Cerebellar nuclear complex (tissue), 1 donor: ENCODE data around the gene SERBP1.
"Not testable (repeated sequence)": the region's sequence is repeated elsewhere in the genome, so short reads cannot be mapped to it uniquely, and the experiment has no call there.

Source experiments
- DNase-seq, 2 experiments: peaks; one replicate each; lab custom pipeline; 2025; lab: John Stamatoyannopoulos, UW

The SERBP1 gene

GRCh38 chr1:67430358-67431155, at the start of gene SERBP1:
TSS of gene SERBP1 (minus strand) at chr1:67430402. CDS start at chr1:67430300, 102 bp downstream.
- peak; percentile 74 to 86 for DNase-seq

GRCh38 chr1:67479146-67479891, 49.1 kb upstream of the SERBP1 start:
- DNase-seq, result no peak

GRCh38 chr1:67476906-67477305, 46.7 kb upstream of the SERBP1 start:
- no peak for DNase-seq

- no peak for DNase-seq
Measured at GRCh38 chr1:67476006-67476482, 45.8 kb upstream of the SERBP1 start.

- no peak for DNase-seq
Measured at GRCh38 chr1:67472056-67472455, 41.9 kb upstream of the SERBP1 start.

GRCh38 chr1:67469431-67469830, 39.2 kb upstream of the SERBP1 start:
- no peak for DNase-seq

GRCh38 chr1:67468066-67468718, 38.0 kb upstream of the SERBP1 start:
- no peak for DNase-seq

GRCh38 chr1:67465375-67465774, 35.2 kb upstream of the SERBP1 start:
- DNase-seq, result no peak

GRCh38 chr1:67464746-67465145, 34.5 kb upstream of the SERBP1 start:
- no peak for DNase-seq

GRCh38 chr1:67464058-67464457, 33.9 kb upstream of the SERBP1 start:
- DNase-seq, result no peak

GRCh38 chr1:67463298-67463955, 33.2 kb upstream of the SERBP1 start:
- no peak for DNase-seq

- DNase-seq, result no peak
Measured at GRCh38 chr1:67460676-67461500, 30.7 kb upstream of the SERBP1 start.

GRCh38 chr1:67459068-67459467, 28.9 kb upstream of the SERBP1 start:
- DNase-seq, result no peak

- DNase-seq, result no peak
Measured at GRCh38 chr1:67458663-67459062, 28.5 kb upstream of the SERBP1 start.

GRCh38 chr1:67457247-67457646, 27.0 kb upstream of the SERBP1 start:
- no peak for DNase-seq

GRCh38 chr1:67451815-67452214, 21.6 kb upstream of the SERBP1 start:
- no peak for DNase-seq

GRCh38 chr1:67451356-67451755, 21.2 kb upstream of the SERBP1 start:
- DNase-seq, result no peak

- DNase-seq, result no peak
Measured at GRCh38 chr1:67446893-67447292, 16.7 kb upstream of the SERBP1 start.

GRCh38 chr1:67446014-67446413, 15.8 kb upstream of the SERBP1 start:
- not testable (repeated sequence) for DNase-seq

GRCh38 chr1:67441739-67442281, 11.6 kb upstream of the SERBP1 start:
- DNase-seq, result no peak

GRCh38 chr1:67441183-67441582, 11.0 kb upstream of the SERBP1 start:
- DNase-seq, result no peak
